ENCODE measurements around the gene ELFN2. TPM values are rescaled to one million over a fixed set of nuclear protein-coding genes. Genes with fewer than 3 reads are reported as not detected.

ELFN2 gene
- total RNA-seq, 3 donors from 2014 or later: not detected

- intact Hi-C loops (cut with DNase I; ENCODE audit: low total_unique reads): no loop called here
- no peak for DNase-seq (ENCODE audit: low spot score in 2 of 2)
These were observed 83.2 kb downstream of the ELFN2 start for GRCh38 chr22:37343863-37344734.

GRCh38 chr22:37343348-37343747 is 83.9 kb downstream of the ELFN2 start:
- DNase-seq (ENCODE audit: low spot score in 2 of 2): no peak
- intact Hi-C loops (cut with DNase I; ENCODE audit: low total_unique reads): no loop called here
- Histone ChIP-seq H3K27ac (no peak overlapping the region), H3K4me3 (no peak overlapping the region), H3K27me3 (no peaks in the 10 kb centered on the region), H3K9me3 (no peaks in the 10 kb centered on the region), H3K36me3 (no peaks in the 10 kb centered on the region), H3K4me1 (no peaks in the 10 kb centered on the region)
- TF ChIP-seq POLR2AphosphoS5 (IDR thresholded peaks at IDR 0.05): no peak
- TF ChIP-seq POLR2A (IDR thresholded peaks at IDR 0.05): no peak
- TF ChIP-seq CTCF (IDR thresholded peaks at IDR 0.05): no peak

More at GRCh38 chr22:37343863-37344734, 83.2 kb downstream of the ELFN2 start:
- Histone ChIP-seq H3K36me3 (no peaks in the 10 kb centered on the region), H3K27ac (no peak overlapping the region), H3K4me1 (no peaks in the 10 kb centered on the region), H3K4me3 (no peak overlapping the region), H3K9me3 (no peaks in the 10 kb centered on the region), H3K27me3 (no peaks in the 10 kb centered on the region)
- TF ChIP-seq POLR2AphosphoS5 (IDR thresholded peaks at IDR 0.05) (no peak), CTCF (IDR thresholded peaks at IDR 0.05) (no peak), POLR2A (IDR thresholded peaks at IDR 0.05) (no peak)

- Histone ChIP-seq H3K27ac (no peak overlapping the region), H3K27me3 (no peaks in the 10 kb centered on the region), H3K4me1 (no peaks in the 10 kb centered on the region), H3K36me3 (no peaks in the 10 kb centered on the region), H3K4me3 (no peak overlapping the region), H3K9me3 (no peaks in the 10 kb centered on the region)
- TF ChIP-seq POLR2A (IDR thresholded peaks at IDR 0.05): no peak
- no peak for TF ChIP-seq CTCF (IDR thresholded peaks at IDR 0.05)
- intact Hi-C loops (cut with DNase I; ENCODE audit: low total_unique reads): no loop called here
- DNase-seq (ENCODE audit: low spot score in 2 of 2): no peak
These were observed 85.2 kb downstream of the ELFN2 start for GRCh38 chr22:37342065-37342464.

- H3K36me3 ChIP-seq: no peaks in the 10 kb centered on the region
- DNase-seq (ENCODE audit: low spot score in 2 of 2): no peak
- H3K27ac ChIP-seq: no peak overlapping the region
- TF ChIP-seq CTCF (IDR thresholded peaks at IDR 0.05) (no peak), POLR2AphosphoS5 (IDR thresholded peaks at IDR 0.05) (no peak), POLR2A (IDR thresholded peaks at IDR 0.05) (no peak)
- peaks cover 0 to 3% of the 10 kb centered on the region in 2 donors for H3K27me3 ChIP-seq
- intact Hi-C loops (cut with DNase I; ENCODE audit: low total_unique reads): no loop called here
- no peaks in the 10 kb centered on the region for H3K9me3 ChIP-seq
- H3K4me3 ChIP-seq: no peak overlapping the region
- no peaks in the 10 kb centered on the region for H3K4me1 ChIP-seq
These were observed 86.7 kb downstream of the ELFN2 start for GRCh38 chr22:37340331-37341262.

Measured in breast epithelium (tissue), 4 donors.